SK-N-SH (cell line): ENCODE results near the gene HAUS6. TPM values are rescaled to one million over a fixed set of nuclear protein-coding genes. Genes with fewer than 3 reads are reported as not detected.
"Not testable (repeated sequence)": the region's sequence is repeated elsewhere in the genome, so short reads cannot be mapped to it uniquely, and the experiment has no call there.

Source experiments
- CTCF ChIA-PET: fragments of 300-600, 350-600 bp; formaldehyde crosslinking; extraction: SDS; loops from one replicate; lab custom pipeline; 2021; lab: Yijun Ruan, JAX
- POLR2A ChIA-PET: fragments of 350-600 bp; sonication (Branson Sonifier 250); formaldehyde crosslinking; extraction: SDS; loops from one replicate; lab custom pipeline; 2020; ENCODE audit warnings: antibody characterized with exemption, inconsistent platforms; lab: Yijun Ruan, JAX
- DNase-seq: peaks from one replicate; pipeline ENCODE4 v3.0.0; 2012
- H2AFZ ChIP-seq: fragments of 200-600 bp; sonication (generic); 2 replicates; pipeline ENCODE4 v1.8.1; 2016; ENCODE audit warnings: antibody characterized with exemption, mild to moderate bottlenecking, low read depth
- H3F3A ChIP-seq: fragments of 200-600 bp; sonication (generic); replicated peaks from 2 replicates; pipeline ENCODE3; 2016; ENCODE audit warnings: antibody characterized with exemption, mild to moderate bottlenecking; ENCODE audit not compliant: insufficient read depth
- H3K27ac ChIP-seq, 2 experiments: fragments of 200-500 bp in 1 of 2; fragments of 200-600 bp in 1 of 2; sonication (Bioruptor generic) in 1 of 2; sonication (generic), shearing (Covaris generic) in 1 of 2; 2 replicates each; pipeline versions ENCODE4 v1.5.1 to v1.6.1; 2014 to 2016; ENCODE audit warnings: low read depth in 2 of 2, inconsistent platforms in 1 of 2, low read length in 1 of 2, mild to moderate bottlenecking in 1 of 2, mixed read lengths in 1 of 2
- H3K27me3 ChIP-seq: fragments of 200-600 bp; sonication (generic), shearing (Covaris generic); 2 replicates; pipeline ENCODE4 v1.6.1; 2016; ENCODE audit warnings: mixed run types; ENCODE audit not compliant: insufficient read depth
- H3K36me3 ChIP-seq, 2 experiments: fragments of 200-500 bp in 1 of 2; fragments of 200-600 bp in 1 of 2; sonication (Bioruptor generic) in 1 of 2; sonication (generic) in 1 of 2; replicated peaks in 1 of 2; 2 replicates each; pipeline versions ENCODE3 to v1.5.1; 2014 to 2016; ENCODE audit warnings: low read length in 1 of 2, mild to moderate bottlenecking in 1 of 2; ENCODE audit not compliant: insufficient read depth in 2 of 2, control insufficient read depth in 1 of 2
- H3K4me1 ChIP-seq, 2 experiments: fragments of 200-500 bp in 1 of 2; fragments of 200-600 bp in 1 of 2; sonication (Bioruptor generic) in 1 of 2; sonication (generic), shearing (Covaris generic) in 1 of 2; 2 replicates each; pipeline versions ENCODE4 v1.5.1 to v1.6.1; 2014 to 2016; ENCODE audit warnings: low read depth in 1 of 2, low read length in 1 of 2, mixed run types in 1 of 2; ENCODE audit not compliant: insufficient read depth in 2 of 2, control insufficient read depth in 1 of 2
- H3K4me2 ChIP-seq: fragments of 200-600 bp; sonication (generic), shearing (Covaris generic); 2 replicates; pipeline ENCODE4 v1.6.1; 2017; ENCODE audit warnings: mixed run types
- H3K4me3 ChIP-seq, 2 experiments: fragments of 200-500 bp in 1 of 2; fragments of 200-600 bp in 1 of 2; sonication (Bioruptor generic) in 1 of 2; sonication (generic), shearing (Covaris generic) in 1 of 2; 2 replicates each; pipeline versions ENCODE4 v1.5.1 to v1.8.1; 2014 to 2016; ENCODE audit warnings: low read depth in 2 of 2, inconsistent platforms in 1 of 2, low read length in 1 of 2, mild to moderate bottlenecking in 1 of 2, mixed read lengths in 1 of 2, moderate library complexity in 1 of 2
- H3K79me2 ChIP-seq: fragments of 200-600 bp; sonication (generic); 2 replicates; pipeline ENCODE4 v1.8.1; 2017; ENCODE audit warnings: mild to moderate bottlenecking; ENCODE audit not compliant: insufficient read depth
- H3K9ac ChIP-seq: fragments of 200-600 bp; sonication (generic); 2 replicates; pipeline ENCODE4 v1.6.1; 2017; ENCODE audit warnings: mixed run types
- H3K9me2 ChIP-seq: fragments of 200-600 bp; sonication (generic); 2 replicates; pipeline ENCODE4 v1.6.1; 2017; ENCODE audit warnings: mixed run types
- H3K9me3 ChIP-seq: fragments of 200-600 bp; sonication (generic); 2 replicates; pipeline ENCODE4 v1.6.1; 2017; ENCODE audit warnings: mixed run types, mild to moderate bottlenecking, moderate library complexity
- H4K20me1 ChIP-seq: fragments of 200-600 bp; sonication (generic); 2 replicates; pipeline ENCODE4 v1.6.1; 2017; ENCODE audit warnings: mild to moderate bottlenecking, mixed run types; ENCODE audit not compliant: insufficient read depth
- CTCF ChIP-seq: fragments of 200-600 bp; sonication (generic); IDR thresholded peaks from 2 replicates; pipeline ENCODE4 v1.6.1; 2017; ENCODE audit warnings: antibody characterized with exemption, mild to moderate bottlenecking, moderate library complexity
- ELF1 ChIP-seq: IDR thresholded peaks from 2 replicates; pipeline ENCODE4 v1.4.0; 2012
- EZH2phosphoT487 ChIP-seq: fragments of 200-600 bp; sonication (generic); IDR thresholded peaks from 2 replicates; pipeline ENCODE4 v1.6.1; 2017; ENCODE audit warnings: low read depth, mixed run types, mild to moderate bottlenecking, antibody characterized with exemption, moderate library complexity, borderline replicate concordance
- FOSL2 ChIP-seq: IDR thresholded peaks from 2 replicates; pipeline ENCODE4 v1.4.0; 2012; ENCODE audit warnings: low read depth, mild to moderate bottlenecking, moderate library complexity, borderline replicate concordance
- GATA2 ChIP-seq: sonication (generic); formaldehyde crosslinking; IDR thresholded peaks from 2 replicates; pipeline ENCODE4 v1.5.0; 2020; ENCODE audit warnings: mild to moderate bottlenecking, missing genetic modification reagents
- MAX ChIP-seq: IDR thresholded peaks from 2 replicates; pipeline ENCODE4 v1.4.0; 2012; ENCODE audit warnings: low read depth
- POLR2AphosphoS5 ChIP-seq: IDR thresholded peaks from 2 replicates; pipeline ENCODE4 v1.6.1; 2012; ENCODE audit warnings: low read depth, low read length
- SMC3 ChIP-seq: IDR thresholded peaks from 2 replicates; pipeline ENCODE4 v1.6.1; 2012; ENCODE audit warnings: low read depth, low read length, improper control_type of control experiment
- TEAD4 ChIP-seq: IDR thresholded peaks from 2 replicates; pipeline ENCODE4 v1.4.0; 2012; ENCODE audit warnings: mild to moderate bottlenecking, borderline replicate concordance; ENCODE audit not compliant: insufficient read depth
- USF2 ChIP-seq: fragments of 150-350 bp; IDR thresholded peaks from 2 replicates; pipeline ENCODE4 v1.6.1; 2017; ENCODE audit warnings: antibody characterized with exemption, low read length, low read depth, borderline replicate concordance
- WGBS: methylation state at CpG from one replicate; pipeline ENCODE4 v1.1.6; 2017; ENCODE audit warnings: low lambda C conversion rate; 5-methylcytosine and 5-hydroxymethylcytosine counted together
- polyA plus RNA-seq, 3 experiments: library from polyadenylated mRNA; depleted of rRNA; stranded (reverse); fragments of >200 nt; gene quantifications; 2 replicates each; pipeline ENCODE4 v1.2.3, GENCODE V29; 2012
- TF ChIP-seq, protein P1 (sequence below): IDR thresholded peaks from 2 replicates; pipeline ENCODE4 v1.4.0; 2012; ENCODE audit warnings: low read depth, borderline replicate concordance
- TF ChIP-seq, protein P2 (sequence below): IDR thresholded peaks from 2 replicates; pipeline ENCODE4 v1.4.0; 2012; ENCODE audit warnings: low read depth, borderline replicate concordance

The HAUS6 gene
- polyA plus RNA-seq, 1 of the 3 experiments (the other 2 are of a cell fraction): 4.7 TPM

DNA sequence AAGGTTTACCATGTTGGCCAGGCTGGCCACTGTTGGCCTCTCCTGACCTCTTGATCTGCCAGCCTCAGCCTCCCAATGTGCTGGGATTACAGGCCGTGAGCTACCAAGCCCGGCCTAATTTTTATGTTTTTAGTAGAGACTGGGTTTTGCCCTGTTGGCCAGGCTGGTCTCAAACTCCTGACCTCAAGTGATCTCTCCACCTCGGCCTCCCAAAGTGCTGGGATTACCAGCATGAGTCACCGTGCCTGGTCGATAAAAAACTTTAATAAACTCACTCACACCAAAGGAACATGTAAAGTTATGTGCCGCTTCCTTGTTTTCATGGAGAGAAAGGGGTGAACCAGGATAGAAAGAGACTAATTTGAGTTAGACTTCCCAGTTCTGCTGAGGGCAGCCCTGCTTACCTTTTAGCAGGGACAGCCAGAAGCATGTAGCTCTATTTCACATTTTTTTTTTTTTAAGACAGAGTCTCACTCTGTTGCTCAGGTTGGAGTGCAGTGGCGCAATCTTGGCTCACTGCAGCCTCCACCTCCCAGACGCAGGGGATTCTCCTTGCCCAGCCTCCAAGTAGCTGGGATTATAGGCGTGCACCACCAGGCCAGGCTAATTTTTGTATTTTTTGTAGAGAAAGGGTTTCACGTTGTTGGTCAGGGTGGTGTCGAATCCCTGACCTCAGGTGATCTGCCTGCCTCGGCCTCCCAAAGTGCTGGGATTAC, 11.4 kb upstream of the HAUS6 start:
- Histone ChIP-seq H3K4me2 (no peak overlapping the region; the same call in 1 of the 2 replicates), H3K9ac (no peak overlapping the region), H3K9me2 (no peaks in the 10 kb centered on the region), H4K20me1 (no peaks in the 10 kb centered on the region), H3K79me2 (no peaks in the 10 kb centered on the region), H3K27ac (peak overlapping the region in 1 of 2 experiments; percentile 49; a peak in 2 of 4 replicates), H3F3A (peaks cover 13% of the 10 kb centered on the region), H3K27me3 (no peaks in the 10 kb centered on the region), H3K4me1 (peaks cover 0 to 15% of the 10 kb centered on the region in 2 experiments; a peak in 1 of 4 replicates), H3K36me3 (peaks cover 25 to 33% of the 10 kb centered on the region in 2 experiments), H3K9me3 (no peaks in the 10 kb centered on the region), H3K4me3 (no peak overlapping the region), H2AFZ (no peak overlapping the region)
- DNase-seq: no peak
- ChIA-PET POLR2A (interaction anchor here (0.6 to 1.1 kb wide), 2 partner anchors 12 to 689 kb away, joined by 3 read pairs; no protein-coding TSS in a partner anchor), CTCF (no interaction called here)
- WGBS: 91% methylated on average over 12 of the region's 12 CpGs
- TF ChIP-seq POLR2AphosphoS5: no peak
- TF ChIP-seq FOSL2: no peak
- no peak for TF ChIP-seq CTCF
- no peak for TF ChIP-seq SMC3
- TF ChIP-seq GATA2: no peak
- no peak for TF ChIP-seq ELF1
- no peak for TF ChIP-seq TEAD4

DNA sequence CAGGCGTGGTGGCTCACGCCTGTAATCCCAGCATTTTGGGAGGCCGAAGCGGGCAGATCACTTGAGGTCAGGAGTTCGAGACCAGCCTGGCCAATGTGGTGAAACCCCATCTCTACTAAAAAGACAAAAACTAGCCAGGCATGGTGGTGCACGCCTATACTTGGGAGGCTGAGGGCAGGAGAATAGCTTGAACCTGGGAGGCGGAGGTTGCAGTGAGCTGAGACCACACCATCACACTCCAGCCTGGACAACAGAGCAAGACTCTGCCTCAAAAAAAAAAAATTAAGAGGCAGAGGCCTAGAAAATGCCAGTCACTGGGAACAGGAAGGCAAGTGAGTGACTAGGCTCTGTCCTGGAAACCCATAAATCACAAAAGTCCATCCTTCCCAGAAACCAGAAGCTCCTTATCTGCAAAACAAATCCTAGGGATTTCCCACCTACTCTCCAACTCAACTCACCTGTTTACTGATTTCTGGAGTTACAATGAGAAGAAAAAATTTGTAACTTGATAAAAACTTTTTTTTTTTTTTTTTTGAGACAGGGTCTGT, 10.4 kb upstream of the HAUS6 start:
- peaks cover 0 to 14% of the 10 kb centered on the region in 2 experiments; a peak in 1 of 4 replicates for H3K4me1 ChIP-seq
- POLR2A ChIA-PET: interaction anchor here (1.1 kb wide), 1 partner anchor 13 kb away, joined by 3 read pairs; no protein-coding TSS in a partner anchor
- H3K4me3 ChIP-seq, H3K9me2 ChIP-seq, H3K9me3 ChIP-seq, DNase-seq, H2AFZ ChIP-seq, H3K27me3 ChIP-seq, H3K27ac ChIP-seq, H3K9ac ChIP-seq, H4K20me1 ChIP-seq, H3K79me2 ChIP-seq, H3K4me2 ChIP-seq: not testable (repeated sequence)
- WGBS: 98% methylated on average over 7 of the region's 7 CpGs
- CTCF ChIA-PET: interaction anchor here (0.6 to 1.3 kb wide), 2 partner anchors 21 to 344 kb away, joined by 4 read pairs; no protein-coding TSS in a partner anchor
- H3K36me3 ChIP-seq: peaks cover 18 to 30% of the 10 kb centered on the region in 2 experiments
- H3F3A ChIP-seq: peaks cover 18% of the 10 kb centered on the region

- POLR2A ChIA-PET: no interaction called here
- Histone ChIP-seq H3K79me2 (no peaks in the 10 kb centered on the region), H2AFZ (no peak overlapping the region), H3K9me2 (no peaks in the 10 kb centered on the region), H3K9me3 (no peaks in the 10 kb centered on the region), H3K4me2 (no peak overlapping the region), H3K4me1 (no peaks in the 10 kb centered on the region), H4K20me1 (no peaks in the 10 kb centered on the region), H3F3A (peaks cover 16% of the 10 kb centered on the region), H3K9ac (no peak overlapping the region), H3K27ac (no peak overlapping the region), H3K4me3 (no peak overlapping the region), H3K36me3 (no peaks in the 10 kb centered on the region), H3K27me3 (no peaks in the 10 kb centered on the region)
- CTCF ChIA-PET: interaction anchor here (0.6 to 1.3 kb wide), 3 partner anchors 11 to 66 kb away, joined by 3 to 5 read pairs (median 3); no protein-coding TSS in a partner anchor
- no peak for DNase-seq
- TF ChIP-seq, protein P1, sequence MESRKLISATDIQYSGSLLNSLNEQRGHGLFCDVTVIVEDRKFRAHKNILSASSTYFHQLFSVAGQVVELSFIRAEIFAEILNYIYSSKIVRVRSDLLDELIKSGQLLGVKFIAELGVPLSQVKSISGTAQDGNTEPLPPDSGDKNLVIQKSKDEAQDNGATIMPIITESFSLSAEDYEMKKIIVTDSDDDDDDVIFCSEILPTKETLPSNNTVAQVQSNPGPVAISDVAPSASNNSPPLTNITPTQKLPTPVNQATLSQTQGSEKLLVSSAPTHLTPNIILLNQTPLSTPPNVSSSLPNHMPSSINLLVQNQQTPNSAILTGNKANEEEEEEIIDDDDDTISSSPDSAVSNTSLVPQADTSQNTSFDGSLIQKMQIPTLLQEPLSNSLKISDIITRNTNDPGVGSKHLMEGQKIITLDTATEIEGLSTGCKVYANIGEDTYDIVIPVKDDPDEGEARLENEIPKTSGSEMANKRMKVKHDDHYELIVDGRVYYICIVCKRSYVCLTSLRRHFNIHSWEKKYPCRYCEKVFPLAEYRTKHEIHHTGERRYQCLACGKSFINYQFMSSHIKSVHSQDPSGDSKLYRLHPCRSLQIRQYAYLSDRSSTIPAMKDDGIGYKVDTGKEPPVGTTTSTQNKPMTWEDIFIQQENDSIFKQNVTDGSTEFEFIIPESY: no peak
- TF ChIP-seq EZH2phosphoT487 (no peak), USF2 (no peak), MAX (no peak)
- TF ChIP-seq, protein P2, sequence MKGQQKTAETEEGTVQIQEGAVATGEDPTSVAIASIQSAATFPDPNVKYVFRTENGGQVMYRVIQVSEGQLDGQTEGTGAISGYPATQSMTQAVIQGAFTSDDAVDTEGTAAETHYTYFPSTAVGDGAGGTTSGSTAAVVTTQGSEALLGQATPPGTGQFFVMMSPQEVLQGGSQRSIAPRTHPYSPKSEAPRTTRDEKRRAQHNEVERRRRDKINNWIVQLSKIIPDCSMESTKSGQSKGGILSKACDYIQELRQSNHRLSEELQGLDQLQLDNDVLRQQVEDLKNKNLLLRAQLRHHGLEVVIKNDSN: no peak
These were observed 5.3 kb upstream of the HAUS6 start for GRCh38 chr9:19108038-19108437.
